Measurements from ENCODE around the gene PCSK4.

PCSK4 gene

GRCh38 chr19:1452802-1453524, 37.2 kb downstream of the PCSK4 start:
- no peak for TF ChIP-seq CTCF (IDR thresholded peaks at IDR 0.05)
- no peak overlapping the region for H3K4me2 ChIP-seq (ENCODE audit: low read length)
- no peak overlapping the region for H3K9ac ChIP-seq
- no peaks in the 10 kb centered on the region for H3K9me3 ChIP-seq (ENCODE audit: control insufficient read depth, low read length)
- no peak overlapping the region for H2AFZ ChIP-seq
- H3K27ac ChIP-seq = no peak overlapping the region
- peaks cover 3% of the 10 kb centered on the region for H3K4me1 ChIP-seq
- H3K4me3 ChIP-seq (ENCODE audit: low read depth, low read length) = no peak overlapping the region
- H3K27me3 ChIP-seq (ENCODE audit: control insufficient read depth, insufficient read depth, low read length) = peaks cover 17% of the 10 kb centered on the region
- no peaks in the 10 kb centered on the region for H3K79me2 ChIP-seq
- no peaks in the 10 kb centered on the region for H3K36me3 ChIP-seq (ENCODE audit: control insufficient read depth, insufficient read depth, low read length)

- Histone ChIP-seq H3K27me3 (ENCODE audit: control insufficient read depth, insufficient read depth, low read length) (peaks cover 17% of the 10 kb centered on the region), H3K27ac (no peak overlapping the region), H3K4me2 (ENCODE audit: low read length) (no peak overlapping the region), H3K36me3 (ENCODE audit: control insufficient read depth, insufficient read depth, low read length) (no peaks in the 10 kb centered on the region), H3K4me1 (peaks cover 3% of the 10 kb centered on the region), H3K4me3 (ENCODE audit: low read depth, low read length) (no peak overlapping the region), H2AFZ (no peak overlapping the region), H3K9me3 (ENCODE audit: control insufficient read depth, low read length) (no peaks in the 10 kb centered on the region), H3K79me2 (no peaks in the 10 kb centered on the region), H3K9ac (no peak overlapping the region)
- TF ChIP-seq CTCF (IDR thresholded peaks at IDR 0.05) = no peak
These were observed 38.0 kb downstream of the PCSK4 start for GRCh38 chr19:1451916-1452801.

GRCh38 chr19:1450735-1451731, 39.1 kb downstream of the PCSK4 start:
- Histone ChIP-seq H3K9me3 (ENCODE audit: control insufficient read depth, low read length) (no peaks in the 10 kb centered on the region), H3K79me2 (no peaks in the 10 kb centered on the region), H3K4me2 (ENCODE audit: low read length) (no peak overlapping the region), H3K27ac (no peak overlapping the region), H2AFZ (no peak overlapping the region), H3K27me3 (ENCODE audit: control insufficient read depth, insufficient read depth, low read length) (peaks cover 19% of the 10 kb centered on the region), H3K4me3 (ENCODE audit: low read depth, low read length) (no peak overlapping the region), H3K9ac (no peak overlapping the region), H3K36me3 (ENCODE audit: control insufficient read depth, insufficient read depth, low read length) (no peaks in the 10 kb centered on the region), H3K4me1 (no peaks in the 10 kb centered on the region)
- TF ChIP-seq CTCF (IDR thresholded peaks at IDR 0.05) = no peak

GRCh38 chr19:1449467-1450442, 40.4 kb downstream of the PCSK4 start, which contains the start of gene APC2:
APC2 (plus strand) TSS chr19:1450121; CDS start chr19:1453002, 2,881 bp downstream.
- no peak within 1 kb of the TSS for H3K4me3 ChIP-seq (ENCODE audit: low read depth, low read length)
- no peaks in the 10 kb centered on the region for H3K9me3 ChIP-seq (ENCODE audit: control insufficient read depth, low read length)
- no peaks in the 10 kb centered on the region for H3K36me3 ChIP-seq (ENCODE audit: control insufficient read depth, insufficient read depth, low read length)
- no peak for TF ChIP-seq CTCF (IDR thresholded peaks at IDR 0.05)
- H3K9ac ChIP-seq = no peak within 1 kb of the TSS
- H3K79me2 ChIP-seq = no peaks in the 10 kb centered on the region
- no peak within 1 kb of the TSS for H2AFZ ChIP-seq
- H3K27me3 ChIP-seq (ENCODE audit: control insufficient read depth, insufficient read depth, low read length) = peaks cover 19% of the 10 kb centered on the region
- H3K4me1 ChIP-seq = peaks cover 6% of the 10 kb centered on the region
- H3K4me2 ChIP-seq (ENCODE audit: low read length) = no peak within 1 kb of the TSS
- no peak within 1 kb of the TSS for H3K27ac ChIP-seq
